Thyroid gland (tissue), 4 donors: ENCODE results near the gene NUDT17. TPM values are rescaled to one million over a fixed set of nuclear protein-coding genes. Genes with fewer than 3 reads are reported as not detected.
A peak's percentile ranks its signal among the peaks of the same experiment; 100 is the strongest.

Experiments used
- DNase-seq, 2 donors: peaks; one replicate each; pipeline ENCODE4 v3.0.0-alpha.2; 2019
- H3K27ac ChIP-seq, 3 donors: fragments of 200-600 bp; sonication (generic); 1 replicate in 2 of 3; 2 replicates in 1 of 3; pipeline ENCODE4 v1.5.1; 2016 to 2019; ENCODE audit warnings: mild to moderate bottlenecking in 1 of 3, moderate library complexity in 1 of 3
- H3K27me3 ChIP-seq: fragments of 200-600 bp; sonication (generic); one replicate; pipeline ENCODE4 v1.5.1; 2019
- H3K36me3 ChIP-seq, 2 donors: fragments of 200-600 bp; sonication (generic); one replicate each; pipeline ENCODE4 v1.5.1; 2016 to 2019
- H3K4me1 ChIP-seq, 2 donors: fragments of 200-600 bp; sonication (generic); one replicate each; pipeline ENCODE4 v1.5.1; 2017 to 2019
- H3K4me3 ChIP-seq, 3 donors: fragments of 200-600 bp; sonication (generic); replicated peaks in 1 of 3; 1 replicate in 2 of 3; 2 replicates in 1 of 3; pipeline ENCODE4 v1.5.1; 2016; ENCODE audit warnings: mild to moderate bottlenecking in 1 of 3
- H3K9me3 ChIP-seq: fragments of 200-600 bp; sonication (generic); one replicate; pipeline ENCODE4 v1.5.1; 2017
- CTCF ChIP-seq, 6 experiments: fragments of 200-600 bp in 3 of 6; fragments of 450-650 bp in 3 of 6; sonication (generic) in 3 of 6; IDR thresholded peaks; one replicate each; pipeline ENCODE4 v1.5.1; 2016 to 2019; ENCODE audit warnings: antibody characterized with exemption in 6 of 6, mild to moderate bottlenecking in 2 of 6, inconsistent platforms in 1 of 6, moderate library complexity in 1 of 6
- POLR2A ChIP-seq, 2 donors: fragments of 450-650 bp; IDR thresholded peaks; one replicate each; pipeline ENCODE4 v1.6.1; 2017; ENCODE audit warnings: antibody characterized with exemption in 2 of 2, mild to moderate bottlenecking in 2 of 2, moderate library complexity in 1 of 2
- WGBS, 2 donors: methylation state at CpG; one replicate each; pipeline ENCODE4 v1.1.5; 2017; 5-methylcytosine and 5-hydroxymethylcytosine counted together
- intact Hi-C: fragments of 100-400 bp; cut with DNase I; formaldehyde crosslinking; loops from one replicate; pipeline ENCODE4 v1.15.1; 2023
- total RNA-seq, 4 donors: library from RNA; depleted of rRNA; stranded (reverse); fragments of >200 nt; gene quantifications; one replicate each; pipeline ENCODE4 v1.2.3, GENCODE V29; 2016

The NUDT17 gene
- total RNA-seq, 4 donors from 2014 or later = 2.4 to 4.6 (median 3.4) TPM

- WGBS, 2 donors = 90 to 94% methylated on average over 3 of the region's 3 CpGs
- DNase-seq = no peak
- Histone ChIP-seq H3K4me3 (no peak overlapping the region), H3K27me3 (no peaks in the 10 kb centered on the region), H3K9me3 (no peaks in the 10 kb centered on the region), H3K36me3 (no peaks in the 10 kb centered on the region), H3K27ac (no peak overlapping the region), H3K4me1 (peaks cover 15 to 30% of the 10 kb centered on the region in 2 donors)
- TF ChIP-seq POLR2A (IDR thresholded peaks at IDR 0.05) (no peak), CTCF (IDR thresholded peaks at IDR 0.05) (no peak)
- intact Hi-C loops = loop anchor here (5.0 kb wide), 1 partner anchor 123 kb away; no protein-coding TSS in a partner anchor
Observed at GRCh38 chr1:145889722-145890121, 44.3 kb downstream of the NUDT17 start.

GRCh38 chr1:145891143-145891542, 45.7 kb downstream of the NUDT17 start:
- Histone ChIP-seq H3K27me3 (no peaks in the 10 kb centered on the region), H3K4me1 (peaks cover 11 to 24% of the 10 kb centered on the region in 2 donors), H3K4me3 (no peak overlapping the region), H3K9me3 (no peaks in the 10 kb centered on the region), H3K36me3 (no peaks in the 10 kb centered on the region), H3K27ac (peak overlapping the region; percentile 75 to 96 (median 91))
- TF ChIP-seq CTCF (IDR thresholded peaks at IDR 0.05) (no peak), POLR2A (IDR thresholded peaks at IDR 0.05) (no peak)
- 7 to 12% methylated on average over 1 of the region's 1 CpG for WGBS, 2 donors
- intact Hi-C loops = loop anchor here (5.0 kb wide), 1 partner anchor 121 kb away; no protein-coding TSS in a partner anchor
- peak in 1 of 2 donors; percentile 25 for DNase-seq

GRCh38 chr1:145891587-145892485, 46.4 kb downstream of the NUDT17 start:
- H3K27me3 ChIP-seq = no peaks in the 10 kb centered on the region
- H3K9me3 ChIP-seq = no peaks in the 10 kb centered on the region
- 1 to 2% methylated on average over 6 of the region's 6 CpGs for WGBS, 2 donors
- peak overlapping the region; percentile 75 to 96 (median 91) for H3K27ac ChIP-seq
- TF ChIP-seq CTCF (IDR thresholded peaks at IDR 0.05) (peak; percentile 87 to 99 (median 97)), POLR2A (IDR thresholded peaks at IDR 0.05) (peak in 1 of 2 donors; percentile 71)
- no peaks in the 10 kb centered on the region for H3K36me3 ChIP-seq
- DNase-seq = peak; percentile 100
- intact Hi-C loops = loop anchor here (5.0 kb wide), 1 partner anchor 120 kb away; no protein-coding TSS in a partner anchor
- H3K4me3 ChIP-seq = no peak overlapping the region
- H3K4me1 ChIP-seq = peaks cover 11 to 24% of the 10 kb centered on the region in 2 donors

GRCh38 chr1:145892486-145893087, 47.2 kb downstream of the NUDT17 start:
- Histone ChIP-seq H3K36me3 (no peaks in the 10 kb centered on the region), H3K9me3 (no peaks in the 10 kb centered on the region), H3K27me3 (no peaks in the 10 kb centered on the region), H3K4me3 (no peak overlapping the region), H3K4me1 (peaks cover 11 to 24% of the 10 kb centered on the region in 2 donors), H3K27ac (peak overlapping the region; percentile 75 to 96 (median 91))
- intact Hi-C loops = loop anchor here (5.0 kb wide), 1 partner anchor 120 kb away; no protein-coding TSS in a partner anchor
- 41 to 48% methylated on average over 3 of the region's 3 CpGs for WGBS, 2 donors
- DNase-seq = peak; percentile 28 to 40
- TF ChIP-seq CTCF (IDR thresholded peaks at IDR 0.05) (no peak), POLR2A (IDR thresholded peaks at IDR 0.05) (no peak)
